DND-41 (cell line): ENCODE measurements around the gene SPI1.
"Not testable (repeated sequence)": the region's sequence is repeated elsewhere in the genome, so short reads cannot be mapped to it uniquely, and the experiment has no call there.

Experiments
- ATAC-seq: fragments of 200-7000 bp; cut with Tn5 transposase; 3 replicates; pipeline ENCODE4 v1.9.1; 2021; ENCODE audit warnings: low read depth; ENCODE audit not compliant: insufficient read depth
- DNase-seq: peaks from one replicate; pipeline ENCODE4 v3.0.0-alpha.2; 2020
- H2AFZ ChIP-seq: 2 replicates; pipeline ENCODE4 v1.6.0; 2012; ENCODE audit warnings: low read depth, low read length
- H3K27ac ChIP-seq: 2 replicates; pipeline ENCODE4 v1.5.1; 2012; ENCODE audit warnings: low read length, inconsistent platforms
- H3K27me3 ChIP-seq: fragments of 200-600 bp; sonication (generic); 2 replicates; pipeline ENCODE4 v1.6.0; 2012; ENCODE audit warnings: low read length, mild to moderate bottlenecking, inconsistent platforms; ENCODE audit not compliant: insufficient read depth, poor library complexity
- H3K36me3 ChIP-seq: 2 replicates; pipeline ENCODE4 v1.5.1; 2012; ENCODE audit warnings: low read length, inconsistent platforms; ENCODE audit not compliant: insufficient read depth
- H3K4me1 ChIP-seq: 2 replicates; pipeline ENCODE4 v1.5.1; 2012; ENCODE audit warnings: mild to moderate bottlenecking, low read length; ENCODE audit not compliant: insufficient read depth
- H3K4me2 ChIP-seq: 2 replicates; pipeline ENCODE4 v1.6.0; 2012; ENCODE audit warnings: mild to moderate bottlenecking, moderate library complexity, low read length, inconsistent platforms; ENCODE audit not compliant: insufficient read depth
- H3K4me3 ChIP-seq, 2 experiments: fragments of 200-600 bp in 1 of 2; shearing (Covaris generic) in 1 of 2; 2 replicates each; pipeline ENCODE4 v1.5.1; 2012 to 2016; ENCODE audit warnings: inconsistent platforms in 2 of 2, low read length in 2 of 2, mild to moderate bottlenecking in 2 of 2, low read depth in 1 of 2, moderate library complexity in 1 of 2
- H3K79me2 ChIP-seq: 2 replicates; pipeline ENCODE4 v1.6.0; 2012; ENCODE audit warnings: low read length, inconsistent platforms; ENCODE audit not compliant: insufficient read depth
- H3K9ac ChIP-seq: 2 replicates; pipeline ENCODE4 v1.6.0; 2012; ENCODE audit warnings: low read depth, mild to moderate bottlenecking, inconsistent platforms, low read length, moderate library complexity
- H3K9me3 ChIP-seq: 2 replicates; pipeline ENCODE4 v1.5.1; 2012; ENCODE audit warnings: low read length, moderate library complexity, mild to moderate bottlenecking, inconsistent platforms; ENCODE audit not compliant: insufficient read depth, severe bottlenecking
- H4K20me1 ChIP-seq: 2 replicates; pipeline ENCODE4 v1.6.0; 2012; ENCODE audit warnings: low read length; ENCODE audit not compliant: insufficient read depth
- EZH2 ChIP-seq: IDR thresholded peaks from 3 replicates; pipeline ENCODE4 v1.6.1; 2012; ENCODE audit warnings: borderline replicate concordance, low read depth, mild to moderate bottlenecking, moderate library complexity, low read length, inconsistent platforms; ENCODE audit not compliant: severe bottlenecking
- TF ChIP-seq, protein P1 (sequence below): IDR thresholded peaks from 2 replicates; pipeline ENCODE4 v1.5.1; 2012; ENCODE audit warnings: borderline replicate concordance, low read length, moderate library complexity, mild to moderate bottlenecking; ENCODE audit not compliant: poor library complexity, severe bottlenecking; ENCODE audit errors: extremely low read depth

Gene SPI1

DNA sequence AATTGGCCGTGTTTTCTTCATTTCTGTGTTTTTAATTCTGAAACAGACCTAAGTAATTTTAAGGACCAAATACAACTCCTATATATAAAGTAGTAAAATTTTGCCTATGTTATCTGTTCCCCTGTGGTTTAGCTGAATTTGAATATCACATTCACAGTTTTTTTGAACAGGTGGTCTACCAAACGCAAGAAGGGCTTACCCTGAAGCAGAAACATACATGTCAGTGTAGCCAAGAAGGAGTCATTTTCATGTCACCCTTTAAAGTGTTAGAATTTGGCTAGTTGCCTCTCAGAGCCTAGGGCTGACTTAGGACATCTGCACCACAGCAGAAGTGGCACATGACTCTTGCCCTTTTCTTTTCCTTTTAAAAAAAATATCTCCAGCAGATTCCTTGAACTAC, 60.2 kb downstream of the SPI1 start:
- Histone ChIP-seq H3K4me2 (no peak overlapping the region), H3K27me3 (no peaks in the 10 kb centered on the region), H3K36me3 (peaks cover 49% of the 10 kb centered on the region), H3K4me3 (no peak overlapping the region), H3K27ac (no peak overlapping the region), H3K9me3 (no peaks in the 10 kb centered on the region), H3K79me2 (no peaks in the 10 kb centered on the region), H4K20me1 (no peaks in the 10 kb centered on the region), H2AFZ (no peak overlapping the region), H3K4me1 (no peaks in the 10 kb centered on the region), H3K9ac (no peak overlapping the region)
- no peak for TF ChIP-seq EZH2
- TF ChIP-seq, protein P1, sequence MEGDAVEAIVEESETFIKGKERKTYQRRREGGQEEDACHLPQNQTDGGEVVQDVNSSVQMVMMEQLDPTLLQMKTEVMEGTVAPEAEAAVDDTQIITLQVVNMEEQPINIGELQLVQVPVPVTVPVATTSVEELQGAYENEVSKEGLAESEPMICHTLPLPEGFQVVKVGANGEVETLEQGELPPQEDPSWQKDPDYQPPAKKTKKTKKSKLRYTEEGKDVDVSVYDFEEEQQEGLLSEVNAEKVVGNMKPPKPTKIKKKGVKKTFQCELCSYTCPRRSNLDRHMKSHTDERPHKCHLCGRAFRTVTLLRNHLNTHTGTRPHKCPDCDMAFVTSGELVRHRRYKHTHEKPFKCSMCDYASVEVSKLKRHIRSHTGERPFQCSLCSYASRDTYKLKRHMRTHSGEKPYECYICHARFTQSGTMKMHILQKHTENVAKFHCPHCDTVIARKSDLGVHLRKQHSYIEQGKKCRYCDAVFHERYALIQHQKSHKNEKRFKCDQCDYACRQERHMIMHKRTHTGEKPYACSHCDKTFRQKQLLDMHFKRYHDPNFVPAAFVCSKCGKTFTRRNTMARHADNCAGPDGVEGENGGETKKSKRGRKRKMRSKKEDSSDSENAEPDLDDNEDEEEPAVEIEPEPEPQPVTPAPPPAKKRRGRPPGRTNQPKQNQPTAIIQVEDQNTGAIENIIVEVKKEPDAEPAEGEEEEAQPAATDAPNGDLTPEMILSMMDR, result no peak
- DNase-seq (no peak), ATAC-seq (no peak)

DNA sequence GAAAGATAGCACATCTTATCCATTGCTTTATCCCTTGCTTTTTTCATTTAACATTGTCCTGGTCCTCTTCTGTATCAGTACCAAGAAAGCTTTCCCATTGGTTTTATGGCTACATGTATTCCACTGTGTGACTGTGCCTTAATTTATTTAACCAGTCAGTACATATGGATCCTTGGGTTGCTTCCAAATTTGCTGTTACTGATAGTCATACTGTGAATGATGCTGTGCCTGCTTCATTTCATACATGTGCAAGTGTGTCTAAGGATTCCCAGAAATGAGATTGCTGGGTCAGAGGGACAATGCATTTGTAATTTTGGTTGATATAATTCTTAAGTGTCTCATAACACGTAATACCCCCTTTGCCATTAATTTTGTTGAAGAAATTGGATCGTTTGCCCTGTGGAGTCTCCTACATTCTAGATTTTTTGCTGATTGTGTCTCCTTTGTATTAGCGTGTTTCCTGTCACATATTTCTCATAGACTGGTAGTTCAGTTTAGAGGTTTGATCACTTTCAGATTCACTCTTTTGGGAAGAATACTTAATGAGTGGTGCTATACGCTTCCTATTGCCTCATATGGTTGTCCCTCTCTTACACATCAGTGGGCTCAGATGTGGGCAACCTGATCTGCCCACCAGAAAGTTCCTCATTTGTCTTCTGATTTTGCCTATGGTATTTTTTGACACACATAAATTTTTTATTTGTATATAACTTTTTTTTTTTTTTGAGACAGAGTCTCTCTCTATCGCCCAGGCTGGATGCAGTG, 61.1 kb downstream of the SPI1 start:
- peaks cover 54% of the 10 kb centered on the region for H3K36me3 ChIP-seq
- ATAC-seq (no peak), DNase-seq (no peak)
- no peaks in the 10 kb centered on the region for H4K20me1 ChIP-seq
- no peak overlapping the region for H3K27ac ChIP-seq
- no peak overlapping the region for H3K4me3 ChIP-seq
- no peaks in the 10 kb centered on the region for H3K9me3 ChIP-seq
- no peaks in the 10 kb centered on the region for H3K79me2 ChIP-seq
- no peaks in the 10 kb centered on the region for H3K4me1 ChIP-seq
- H3K4me2 ChIP-seq, result no peak overlapping the region
- TF ChIP-seq EZH2, result no peak
- TF ChIP-seq, protein P1, result no peak
- no peak overlapping the region for H3K9ac ChIP-seq
- no peaks in the 10 kb centered on the region for H3K27me3 ChIP-seq
- H2AFZ ChIP-seq, result no peak overlapping the region

DNA sequence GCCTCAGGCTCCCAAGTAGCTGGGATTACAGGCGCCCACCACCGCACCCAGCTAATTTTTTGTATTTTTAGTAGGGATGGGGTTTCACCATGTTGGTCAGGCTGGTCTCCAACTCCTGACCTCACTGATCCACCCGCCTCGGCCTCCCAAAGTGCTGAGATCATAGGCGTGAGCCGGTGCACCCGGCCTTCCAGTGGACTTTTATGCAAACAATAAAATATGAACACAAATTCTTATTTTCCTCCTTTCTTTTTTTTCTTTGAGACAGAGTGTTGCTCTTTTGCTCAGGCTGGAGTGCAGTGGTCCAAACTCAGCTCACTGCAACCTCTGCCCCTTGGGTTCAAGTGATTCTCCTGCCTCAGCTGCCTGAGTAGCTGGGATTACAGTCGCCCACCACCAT, 61.8 kb downstream of the SPI1 start:
- H3K36me3 ChIP-seq, result peaks cover 54% of the 10 kb centered on the region
- H3K4me2 ChIP-seq, H3K27me3 ChIP-seq, H2AFZ ChIP-seq, H3K9me3 ChIP-seq, ATAC-seq, H3K4me1 ChIP-seq, H3K4me3 ChIP-seq, H3K27ac ChIP-seq, H4K20me1 ChIP-seq, H3K79me2 ChIP-seq, H3K9ac ChIP-seq, DNase-seq: not testable (repeated sequence)

DNA sequence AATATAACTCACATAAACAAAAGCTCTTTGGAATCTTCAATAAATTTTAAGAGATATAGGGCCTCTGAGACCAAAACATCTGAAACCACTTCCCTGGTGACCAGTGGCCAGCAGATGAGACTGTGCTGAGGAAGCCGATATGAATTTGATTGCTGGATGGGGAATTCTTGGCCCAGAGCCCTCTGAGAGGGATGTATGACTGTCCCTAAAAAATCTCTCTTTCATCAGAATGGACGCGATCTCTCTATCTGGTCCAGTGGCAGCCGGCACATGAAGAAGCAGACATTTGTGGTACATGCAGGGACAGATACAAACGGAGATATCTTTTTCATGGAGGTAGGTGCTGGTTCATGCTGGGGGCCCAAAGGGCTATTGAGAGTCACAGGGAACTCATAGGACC, 63.4 kb downstream of the SPI1 start:
- ATAC-seq (no peak), DNase-seq (no peak)
- no peaks in the 10 kb centered on the region for H3K4me1 ChIP-seq
- H3K9ac ChIP-seq, result no peak overlapping the region
- no peak overlapping the region for H3K4me2 ChIP-seq
- H3K36me3 ChIP-seq, result peaks cover 58% of the 10 kb centered on the region
- H4K20me1 ChIP-seq, result no peaks in the 10 kb centered on the region
- no peak overlapping the region for H2AFZ ChIP-seq
- H3K27me3 ChIP-seq, result no peaks in the 10 kb centered on the region
- H3K9me3 ChIP-seq, result no peaks in the 10 kb centered on the region
- H3K79me2 ChIP-seq, result no peaks in the 10 kb centered on the region
- TF ChIP-seq, protein P1, result no peak
- no peak for TF ChIP-seq EZH2
- H3K4me3 ChIP-seq, result no peak overlapping the region
- no peak overlapping the region for H3K27ac ChIP-seq
